HepG2 (cell line): ENCODE results near the gene PRSS36. TPM values are rescaled to one million over a fixed set of nuclear protein-coding genes. Genes with fewer than 3 reads are reported as not detected.

Source experiments
- ATF7-NPFF ChIP-seq: sonication (generic); formaldehyde crosslinking; IDR thresholded peaks from 2 replicates; pipeline ENCODE4 v1.8.1; 2023; ENCODE audit warnings: mild to moderate bottlenecking, low read depth, missing genetic modification reagents, moderate library complexity
- CAMTA2 ChIP-seq: sonication (generic); formaldehyde crosslinking; IDR thresholded peaks from 2 replicates; pipeline ENCODE4 v1.4.0; 2020; ENCODE audit warnings: mild to moderate bottlenecking, missing genetic modification reagents, borderline replicate concordance
- FOXC1 ChIP-seq: sonication (generic); formaldehyde crosslinking; IDR thresholded peaks from 2 replicates; pipeline ENCODE4 v1.8.0; 2022; ENCODE audit warnings: mild to moderate bottlenecking, missing genetic modification reagents, borderline replicate concordance
- GFI1 ChIP-seq: sonication (generic); formaldehyde crosslinking; IDR thresholded peaks from 2 replicates; pipeline ENCODE4 v1.5.0; 2020; ENCODE audit warnings: missing genetic modification reagents, mild to moderate bottlenecking, borderline replicate concordance
- KDM5B ChIP-seq: sonication (generic); formaldehyde crosslinking; IDR thresholded peaks from 2 replicates; pipeline ENCODE4 v1.4.0; 2020; ENCODE audit warnings: missing genetic modification reagents, mild to moderate bottlenecking, borderline replicate concordance
- KMT2A ChIP-seq: sonication (generic); formaldehyde crosslinking; IDR thresholded peaks from 2 replicates; pipeline ENCODE4 v1.4.0; 2020; ENCODE audit warnings: missing genetic modification reagents
- MIER2 ChIP-seq: IDR thresholded peaks from 2 replicates; pipeline ENCODE4 v1.6.1; 2016; ENCODE audit warnings: missing biosample characterization, missing genetic modification reagents
- NFKB2 ChIP-seq: sonication (generic); formaldehyde crosslinking; IDR thresholded peaks from 2 replicates; pipeline ENCODE4 v1.4.0; 2020; ENCODE audit warnings: missing genetic modification reagents, borderline replicate concordance
- TFDP1 ChIP-seq: IDR thresholded peaks from 2 replicates; pipeline ENCODE4 v1.6.1; 2016; ENCODE audit warnings: missing compliant biosample characterization, missing genetic modification reagents, borderline replicate concordance
- ZNF232 ChIP-seq: sonication (generic); formaldehyde crosslinking; IDR thresholded peaks from 2 replicates; pipeline ENCODE4 v1.4.0; 2020; ENCODE audit warnings: missing genetic modification reagents, borderline replicate concordance
- ZNF670 ChIP-seq: sonication (generic); formaldehyde crosslinking; IDR thresholded peaks from 2 replicates; pipeline ENCODE4 v1.8.0; 2022; ENCODE audit warnings: mild to moderate bottlenecking, missing genetic modification reagents, borderline replicate concordance
- ZNF703 ChIP-seq: sonication (generic); formaldehyde crosslinking; IDR thresholded peaks from 2 replicates; pipeline ENCODE4 v1.5.1; 2020; ENCODE audit warnings: missing genetic modification reagents, mild to moderate bottlenecking, moderate library complexity, borderline replicate concordance
- ZNF766 ChIP-seq: sonication (generic); formaldehyde crosslinking; IDR thresholded peaks from 2 replicates; pipeline ENCODE4 v1.5.0; 2020; ENCODE audit warnings: missing genetic modification reagents, borderline replicate concordance
- polyA plus RNA-seq, 8 experiments: library from polyadenylated mRNA; depleted of rRNA in 3 of 8; stranded (reverse) in 7 of 8; unstranded in 1 of 8; fragments of >200 nt; fragmentation: Illumina TruSeq in 4 of 8; extraction: Trizol in 4 of 8; gene quantifications; 2 replicates each; pipeline versions ENCODE4 v1.2.1 to v1.2.3, GENCODE V29; 2011 to 2016; ENCODE audit warnings: low read depth in 4 of 8, missing spikeins in 1 of 8, mixed read lengths in 1 of 8; ENCODE audit not compliant: insufficient read depth in 1 of 8
- total RNA-seq, 5 experiments: library from RNA; depleted of rRNA; stranded (reverse); fragments of >200 nt; fragmentation: Illumina TruSeq; extraction: Trizol; gene quantifications; 2 replicates each; pipeline ENCODE4 v1.2.3, GENCODE V29; 2016; ENCODE audit warnings: low read depth in 1 of 5
- TF ChIP-seq, protein P1 (sequence below): sonication (generic); formaldehyde crosslinking; IDR thresholded peaks from 2 replicates; pipeline ENCODE4 v1.5.0; 2020; ENCODE audit warnings: mild to moderate bottlenecking, missing genetic modification reagents, borderline replicate concordance
- TF ChIP-seq, protein P2 (sequence below): sonication (generic); formaldehyde crosslinking; IDR thresholded peaks from 2 replicates; pipeline ENCODE4 v1.8.1; 2023; ENCODE audit warnings: missing genetic modification reagents, mild to moderate bottlenecking, borderline replicate concordance
- TF ChIP-seq, protein P3 (sequence below): sonication (generic); formaldehyde crosslinking; IDR thresholded peaks from 2 replicates; pipeline ENCODE4; 2020; ENCODE audit warnings: missing genetic modification reagents, mild to moderate bottlenecking, borderline replicate concordance

PRSS36 gene
- total and polyA plus RNA-seq, 2 of the 13 experiments (the other 11 are each of a cell fraction or from before 2014, with no cell fraction given): 1.5 to 2.1 TPM

DNA sequence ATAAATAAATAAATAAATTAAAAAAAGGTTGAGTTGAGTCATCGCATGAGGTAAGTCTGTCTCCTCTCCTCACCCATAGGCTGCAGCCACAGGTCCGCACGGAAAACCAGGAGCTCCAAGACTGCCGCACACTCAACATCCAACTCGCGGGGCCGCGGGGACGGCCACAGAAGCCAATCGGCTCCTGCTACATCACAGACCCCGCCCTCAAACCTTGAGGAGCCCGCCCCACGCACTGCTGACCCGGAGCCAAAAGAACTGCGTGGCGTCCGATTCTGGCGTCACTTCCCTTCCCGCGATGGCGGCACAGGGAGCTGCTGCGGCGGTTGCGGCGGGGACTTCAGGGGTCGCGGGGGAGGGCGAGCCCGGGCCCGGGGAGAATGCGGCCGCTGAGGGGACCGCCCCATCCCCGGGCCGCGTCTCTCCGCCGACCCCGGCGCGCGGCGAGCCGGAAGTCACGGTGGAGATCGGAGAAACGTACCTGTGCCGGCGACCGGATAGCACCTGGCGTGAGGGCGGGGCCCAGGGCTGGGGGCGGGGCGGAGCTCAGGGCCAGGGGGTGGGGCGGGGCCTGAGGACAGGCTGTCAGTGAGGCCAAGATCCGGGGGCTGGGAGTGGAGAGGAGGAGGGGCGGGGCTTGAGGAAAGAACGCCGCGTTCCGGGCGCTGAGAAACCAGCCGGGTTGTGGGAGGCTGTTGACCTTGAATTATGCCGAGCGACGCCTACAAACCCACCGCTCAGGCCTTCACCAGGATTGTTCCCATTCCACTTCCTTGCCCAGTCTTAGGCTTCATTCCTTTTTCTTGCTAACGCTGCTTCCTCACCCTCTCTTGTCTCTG is 32.3 kb downstream of the PRSS36 start, which contains the start of gene KAT8 (continued):
- TF ChIP-seq, protein P1, sequence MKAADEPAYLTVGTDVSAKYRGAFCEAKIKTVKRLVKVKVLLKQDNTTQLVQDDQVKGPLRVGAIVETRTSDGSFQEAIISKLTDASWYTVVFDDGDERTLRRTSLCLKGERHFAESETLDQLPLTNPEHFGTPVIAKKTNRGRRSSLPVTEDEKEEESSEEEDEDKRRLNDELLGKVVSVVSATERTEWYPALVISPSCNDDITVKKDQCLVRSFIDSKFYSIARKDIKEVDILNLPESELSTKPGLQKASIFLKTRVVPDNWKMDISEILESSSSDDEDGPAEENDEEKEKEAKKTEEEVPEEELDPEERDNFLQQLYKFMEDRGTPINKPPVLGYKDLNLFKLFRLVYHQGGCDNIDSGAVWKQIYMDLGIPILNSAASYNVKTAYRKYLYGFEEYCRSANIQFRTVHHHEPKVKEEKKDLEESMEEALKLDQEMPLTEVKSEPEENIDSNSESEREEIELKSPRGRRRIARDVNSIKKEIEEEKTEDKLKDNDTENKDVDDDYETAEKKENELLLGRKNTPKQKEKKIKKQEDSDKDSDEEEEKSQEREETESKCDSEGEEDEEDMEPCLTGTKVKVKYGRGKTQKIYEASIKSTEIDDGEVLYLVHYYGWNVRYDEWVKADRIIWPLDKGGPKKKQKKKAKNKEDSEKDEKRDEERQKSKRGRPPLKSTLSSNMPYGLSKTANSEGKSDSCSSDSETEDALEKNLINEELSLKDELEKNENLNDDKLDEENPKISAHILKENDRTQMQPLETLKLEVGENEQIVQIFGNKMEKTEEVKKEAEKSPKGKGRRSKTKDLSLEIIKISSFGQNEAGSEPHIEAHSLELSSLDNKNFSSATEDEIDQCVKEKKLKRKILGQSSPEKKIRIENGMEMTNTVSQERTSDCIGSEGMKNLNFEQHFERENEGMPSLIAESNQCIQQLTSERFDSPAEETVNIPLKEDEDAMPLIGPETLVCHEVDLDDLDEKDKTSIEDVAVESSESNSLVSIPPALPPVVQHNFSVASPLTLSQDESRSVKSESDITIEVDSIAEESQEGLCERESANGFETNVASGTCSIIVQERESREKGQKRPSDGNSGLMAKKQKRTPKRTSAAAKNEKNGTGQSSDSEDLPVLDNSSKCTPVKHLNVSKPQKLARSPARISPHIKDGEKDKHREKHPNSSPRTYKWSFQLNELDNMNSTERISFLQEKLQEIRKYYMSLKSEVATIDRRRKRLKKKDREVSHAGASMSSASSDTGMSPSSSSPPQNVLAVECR: peak; percentile 93
- TF ChIP-seq GFI1 (CRISPR knock-in tag) (no peak; the same call in 1 of the 2 replicates), NFKB2 (peak; percentile 81), ZNF670 (CRISPR knock-in tag) (no peak; the same call in 1 of the 2 replicates), MIER2 (CRISPR knock-in tag) (0 out of 2 replicates have a peak, but pooled peaks have one; percentile 31), KDM5B (CRISPR knock-in tag) (peak; percentile 75; the same call in 1 of the 2 replicates), ZNF766 (peak; percentile 38; the same call in 1 of the 2 replicates), KMT2A (CRISPR knock-in tag) (peak; percentile 82; the same call in 1 of the 2 replicates), TFDP1 (CRISPR knock-in tag) (peak; percentile 87), FOXC1 (CRISPR knock-in tag) (peak; percentile 5; the same call in 1 of the 2 replicates), CAMTA2 (no peak; the same call in 1 of the 2 replicates), ZNF703 (CRISPR knock-in tag) (no peak), ZNF232 (CRISPR knock-in tag) (peak; percentile 44; the same call in 1 of the 2 replicates), ATF7-NPFF (CRISPR knock-in tag) (peak; percentile 82)
- TF ChIP-seq, protein P2, sequence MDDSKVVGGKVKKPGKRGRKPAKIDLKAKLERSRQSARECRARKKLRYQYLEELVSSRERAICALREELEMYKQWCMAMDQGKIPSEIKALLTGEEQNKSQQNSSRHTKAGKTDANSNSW (CRISPR knock-in tag): peak; percentile 76; the same call in 1 of the 2 replicates
- TF ChIP-seq, protein P3, sequence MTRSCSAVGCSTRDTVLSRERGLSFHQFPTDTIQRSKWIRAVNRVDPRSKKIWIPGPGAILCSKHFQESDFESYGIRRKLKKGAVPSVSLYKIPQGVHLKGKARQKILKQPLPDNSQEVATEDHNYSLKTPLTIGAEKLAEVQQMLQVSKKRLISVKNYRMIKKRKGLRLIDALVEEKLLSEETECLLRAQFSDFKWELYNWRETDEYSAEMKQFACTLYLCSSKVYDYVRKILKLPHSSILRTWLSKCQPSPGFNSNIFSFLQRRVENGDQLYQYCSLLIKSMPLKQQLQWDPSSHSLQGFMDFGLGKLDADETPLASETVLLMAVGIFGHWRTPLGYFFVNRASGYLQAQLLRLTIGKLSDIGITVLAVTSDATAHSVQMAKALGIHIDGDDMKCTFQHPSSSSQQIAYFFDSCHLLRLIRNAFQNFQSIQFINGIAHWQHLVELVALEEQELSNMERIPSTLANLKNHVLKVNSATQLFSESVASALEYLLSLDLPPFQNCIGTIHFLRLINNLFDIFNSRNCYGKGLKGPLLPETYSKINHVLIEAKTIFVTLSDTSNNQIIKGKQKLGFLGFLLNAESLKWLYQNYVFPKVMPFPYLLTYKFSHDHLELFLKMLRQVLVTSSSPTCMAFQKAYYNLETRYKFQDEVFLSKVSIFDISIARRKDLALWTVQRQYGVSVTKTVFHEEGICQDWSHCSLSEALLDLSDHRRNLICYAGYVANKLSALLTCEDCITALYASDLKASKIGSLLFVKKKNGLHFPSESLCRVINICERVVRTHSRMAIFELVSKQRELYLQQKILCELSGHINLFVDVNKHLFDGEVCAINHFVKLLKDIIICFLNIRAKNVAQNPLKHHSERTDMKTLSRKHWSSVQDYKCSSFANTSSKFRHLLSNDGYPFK (CRISPR knock-in tag): peak; percentile 35
